ENCODE data around the gene SHCBP1L. TPM values are rescaled to one million over a fixed set of nuclear protein-coding genes. Genes with fewer than 3 reads are reported as not detected.

The SHCBP1L gene
- total and polyA plus RNA-seq, 2 experiments from 2014 or later = not detected

DNA sequence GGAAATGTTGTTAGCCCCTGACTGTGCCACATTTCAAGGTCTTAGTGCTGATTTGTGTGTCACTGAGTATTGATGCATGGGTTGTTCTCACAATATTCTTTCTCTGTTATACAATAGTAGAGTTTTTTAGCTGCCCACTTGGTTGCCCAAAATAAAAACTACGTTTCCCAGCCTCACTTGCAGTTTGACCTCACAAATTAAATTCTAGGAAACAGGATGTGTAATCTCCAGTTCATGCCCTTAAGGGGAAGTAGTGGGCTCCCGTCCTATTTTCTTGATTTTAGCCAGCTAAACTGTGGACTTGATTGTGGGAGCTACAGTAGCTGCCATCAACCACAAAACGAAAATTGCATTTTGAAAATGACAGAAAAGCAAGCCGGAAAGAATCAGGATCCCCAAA is 42.9 kb upstream of the SHCBP1L start:
- Histone ChIP-seq H3K9me3 (ENCODE audit: low read depth) (no peaks in the 10 kb centered on the region), H3K27ac (no peak overlapping the region), H3K27me3 (no peaks in the 10 kb centered on the region), H3K4me1 (ENCODE audit: low read depth) (no peaks in the 10 kb centered on the region), H3K4me3 (no peak overlapping the region), H3K36me3 (no peaks in the 10 kb centered on the region)
- no peak for TF ChIP-seq CTCF (IDR thresholded peaks at IDR 0.05; ENCODE audit: low read depth, low read length)
- DNase-seq (ENCODE audit: low read depth in 1 of 2, low spot score in 1 of 2) = peak in 1 of 2 donors; percentile 16

DNA sequence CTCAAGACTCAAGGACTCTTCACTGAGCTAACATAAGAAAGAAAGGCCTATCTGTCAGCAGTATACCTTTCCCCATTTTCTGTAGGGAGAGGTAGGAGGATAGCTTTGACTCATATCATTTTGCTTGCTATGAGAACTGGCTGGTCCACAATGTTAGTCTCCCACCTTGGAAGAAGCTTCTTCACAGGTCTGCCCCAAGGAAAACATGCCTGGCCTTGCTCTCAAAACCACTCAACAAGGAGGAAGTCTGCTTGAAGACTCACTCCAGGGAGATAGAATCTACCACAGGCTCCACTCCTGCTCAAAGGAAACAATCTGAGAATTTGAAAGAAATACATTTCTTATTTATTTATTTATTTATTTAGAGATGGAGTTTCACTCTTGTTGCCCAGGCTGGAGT is 40.8 kb upstream of the SHCBP1L start:
- no peak overlapping the region for H3K4me3 ChIP-seq
- no peaks in the 10 kb centered on the region for H3K36me3 ChIP-seq
- TF ChIP-seq CTCF (IDR thresholded peaks at IDR 0.05; ENCODE audit: low read depth, low read length) = no peak
- no peak overlapping the region for H3K27ac ChIP-seq
- H3K9me3 ChIP-seq (ENCODE audit: low read depth) = no peaks in the 10 kb centered on the region
- H3K27me3 ChIP-seq = no peaks in the 10 kb centered on the region
- H3K4me1 ChIP-seq (ENCODE audit: low read depth) = no peaks in the 10 kb centered on the region
- DNase-seq (ENCODE audit: low read depth in 1 of 2, low spot score in 1 of 2) = no peak

GRCh38 chr1:182990413-182991144 is 37.6 kb upstream of the SHCBP1L start:
- no peaks in the 10 kb centered on the region for H3K9me3 ChIP-seq (ENCODE audit: low read depth)
- DNase-seq (ENCODE audit: low read depth in 1 of 2, low spot score in 1 of 2) = peak in 1 of 2 donors; percentile 47
- H3K27ac ChIP-seq = no peak overlapping the region
- no peaks in the 10 kb centered on the region for H3K27me3 ChIP-seq
- no peaks in the 10 kb centered on the region for H3K36me3 ChIP-seq
- H3K4me3 ChIP-seq = no peak overlapping the region
- no peak for TF ChIP-seq CTCF (IDR thresholded peaks at IDR 0.05; ENCODE audit: low read depth, low read length)
- H3K4me1 ChIP-seq (ENCODE audit: low read depth) = peaks cover 5% of the 10 kb centered on the region

- no peak overlapping the region for H3K4me3 ChIP-seq
- H3K9me3 ChIP-seq (ENCODE audit: low read depth) = no peaks in the 10 kb centered on the region
- no peaks in the 10 kb centered on the region for H3K36me3 ChIP-seq
- TF ChIP-seq CTCF (IDR thresholded peaks at IDR 0.05; ENCODE audit: low read depth, low read length) = no peak
- H3K27ac ChIP-seq = no peak overlapping the region
- peaks cover 5% of the 10 kb centered on the region for H3K4me1 ChIP-seq (ENCODE audit: low read depth)
- DNase-seq (ENCODE audit: low read depth in 1 of 2, low spot score in 1 of 2) = no peak
- no peaks in the 10 kb centered on the region for H3K27me3 ChIP-seq
Observed at GRCh38 chr1:182985876-182986275, 32.9 kb upstream of the SHCBP1L start.

DNA sequence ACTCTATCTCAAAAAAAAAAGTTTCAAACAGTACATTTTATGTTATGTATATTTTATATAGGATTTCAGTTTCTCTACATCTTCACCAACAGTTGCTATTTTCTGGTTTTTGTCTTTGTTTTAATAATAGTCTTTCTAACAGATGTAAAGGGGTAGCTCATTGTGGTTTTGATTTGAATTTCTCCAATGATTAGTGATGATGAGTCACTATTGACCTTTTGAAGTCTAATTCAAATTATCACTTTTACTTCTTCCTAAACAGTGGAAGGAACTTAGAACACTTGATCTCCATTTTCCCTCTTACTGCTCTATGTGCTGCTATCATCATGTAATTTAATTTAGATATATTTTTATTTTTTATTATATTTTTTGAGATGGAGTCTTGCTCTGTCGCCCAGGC is 31.7 kb upstream of the SHCBP1L start:
- H3K27ac ChIP-seq = no peak overlapping the region
- H3K4me3 ChIP-seq = no peak overlapping the region
- no peak for DNase-seq (ENCODE audit: low read depth in 1 of 2, low spot score in 1 of 2)
- H3K36me3 ChIP-seq = no peaks in the 10 kb centered on the region
- H3K27me3 ChIP-seq = no peaks in the 10 kb centered on the region
- H3K4me1 ChIP-seq (ENCODE audit: low read depth) = peaks cover 5% of the 10 kb centered on the region
- no peaks in the 10 kb centered on the region for H3K9me3 ChIP-seq (ENCODE audit: low read depth)
- TF ChIP-seq CTCF (IDR thresholded peaks at IDR 0.05; ENCODE audit: low read depth, low read length) = no peak
